Heart left ventricle (tissue), 16 donors: ENCODE results near the gene AEBP2. TPM values are rescaled to one million over a fixed set of nuclear protein-coding genes. Genes with fewer than 3 reads are reported as not detected.

Experiments used
- ATAC-seq, 4 donors: fragments of 200-7000 bp; cut with Tn5 transposase; one replicate each; pipeline ENCODE4 v1.9.1; 2020 to 2022; ENCODE audit warnings: moderate library complexity in 4 of 4, mild to moderate bottlenecking in 3 of 4, moderate number of reproducible peaks in 1 of 4
- DNase-seq, 5 donors: peaks; one replicate each; pipeline ENCODE4 v3.0.0-alpha.2; 2020
- H3K27ac ChIP-seq, 12 donors: fragments of 200-600 bp; sonication (generic) in 4 of 12; one replicate each; pipeline versions ENCODE4 v1.5.0 to v1.8.0; 2016 to 2022; ENCODE audit warnings: mild to moderate bottlenecking in 2 of 12
- H3K27me3 ChIP-seq, 9 donors: fragments of 200-600 bp; sonication (generic) in 2 of 9; one replicate each; pipeline versions ENCODE4 v1.5.1 to v1.8.0; 2016 to 2022; ENCODE audit warnings: mild to moderate bottlenecking in 3 of 9
- H3K36me3 ChIP-seq, 9 donors: fragments of 200-600 bp; sonication (generic) in 2 of 9; one replicate each; pipeline versions ENCODE4 v1.5.0 to v1.8.0; 2018 to 2022; ENCODE audit warnings: mild to moderate bottlenecking in 2 of 9
- H3K4me1 ChIP-seq, 12 donors: fragments of 200-600 bp; sonication (generic) in 4 of 12; one replicate each; pipeline versions ENCODE4 v1.5.0 to v1.8.0; 2016 to 2022; ENCODE audit warnings: mild to moderate bottlenecking in 3 of 12
- H3K4me3 ChIP-seq, 12 donors: fragments of 200-600 bp; sonication (generic) in 4 of 12; one replicate each; pipeline versions ENCODE4 v1.5.0 to v1.8.0; 2017 to 2022; ENCODE audit warnings: mild to moderate bottlenecking in 9 of 12, moderate library complexity in 4 of 12
- H3K9me3 ChIP-seq, 12 donors: fragments of 200-600 bp; sonication (generic) in 4 of 12; one replicate each; pipeline versions ENCODE4 v1.5.0 to v1.8.0; 2016 to 2022; ENCODE audit warnings: mild to moderate bottlenecking in 1 of 12
- CTCF ChIP-seq, 12 donors: fragments of 200-600 bp; sonication (generic) in 4 of 12; IDR thresholded peaks; one replicate each; pipeline versions ENCODE4 v1.5.0 to v1.8.0; 2018 to 2022; ENCODE audit warnings: antibody characterized with exemption in 12 of 12, mild to moderate bottlenecking in 5 of 12
- POLR2A ChIP-seq, 2 donors: fragments of 450-650 bp; IDR thresholded peaks; one replicate each; pipeline ENCODE4 v1.6.1; 2017; ENCODE audit warnings: antibody characterized with exemption in 2 of 2, mild to moderate bottlenecking in 2 of 2, moderate library complexity in 2 of 2
- WGBS, 4 donors: extraction: QIAGEN DNeasy Blood & Tissue Kit in 2 of 4; methylation state at CpG; one replicate each; pipeline versions ENCODE4 v1.1.5 to v1.1.7; 2013 to 2018; 5-methylcytosine and 5-hydroxymethylcytosine counted together
- intact Hi-C, 10 donors: fragments of 100-400 bp; cut with DNase I; formaldehyde crosslinking; loops; one replicate each; pipeline versions ENCODE4 v1.11.1 to v1.14.2; 2022
- polyA plus RNA-seq, 2 donors: library from polyadenylated mRNA; stranded (reverse); fragments of 200-250 nt; gene quantifications; one replicate each; pipeline ENCODE4 v1.2.3, GENCODE V29; 2013
- total RNA-seq, 9 donors: library from RNA; depleted of rRNA in 2 of 9; stranded (reverse); fragments of >200 nt in 2 of 9; fragmentation: NEBNext Ultra II Directional in 3 of 9; extraction: Animal tissue kit (Norgen Biotek cat#: 25700) in 3 of 9; gene quantifications; one replicate each; pipeline versions ENCODE4 v1.1.0 to v1.2.4, GENCODE V29; 2016 to 2023
- donor health status: ischemic (EF 13 %, LVEDD 7.1; RV severe dilation, severe dysfunction).
- donor health status: healthy with polysubstance abuse.
- donor health status: DM: no; HTN: yes; CAD: no.
- donor health status: DM: no; HTN: no; CAD: no.
- donor health status: ischemic (EF 25% LVEDD 6.9; RV normal size, moderate dysfunction).
- donor health status: ischemic (EF 25% LVEDD 5.7; RV mildly dilated, moderate dysfunction).
- donor health status: healthy.
- donor health status: DM: yes; HTN: yes; CAD: no.
- donor health status: ischemic (EF 35%, LVEDD 5.7; RV mildly dilated, moderate dysfunction).
- donor health status: nonischemic (EF 11% LVEDD 7.7; RV severe dilation, severe dysfunction).
- donor health status: DM: yes; HTN: yes; CAD: no.
- donor health status: PGD.
- donor health status: ischemic (EF 29% LVEDD 5.4; RV normal size, mild dysfunction).
- donor health status: nonischemic (EF 23%, LVEDD 6.1; RV moderate dilation, normal function).

Gene AEBP2
- total and polyA plus RNA-seq, 11 donors, result 7.6 to 36.5 (median 22.1) TPM

GRCh38 chr12:19432309-19433170 is 6.8 kb upstream of the AEBP2 start:
- Histone ChIP-seq H3K9me3 (no peaks in the 10 kb centered on the region), H3K27me3 (no peaks in the 10 kb centered on the region), H3K4me3 (no peak overlapping the region), H3K36me3 (no peaks in the 10 kb centered on the region), H3K27ac (no peak overlapping the region), H3K4me1 (no peaks in the 10 kb centered on the region)
- 95 to 97% (median 96%) methylated on average over 9 of the region's 9 CpGs for WGBS, 4 donors
- intact Hi-C loops, result no loop called here
- TF ChIP-seq CTCF (IDR thresholded peaks at IDR 0.05) (no peak), POLR2A (IDR thresholded peaks at IDR 0.05) (no peak)
- DNase-seq (no peak), ATAC-seq (no peak)

- Histone ChIP-seq H3K36me3 (no peaks in the 10 kb centered on the region), H3K4me3 (no peak overlapping the region), H3K9me3 (peaks cover 0 to 6% (median 0%) of the 10 kb centered on the region in 12 donors), H3K27ac (no peak overlapping the region), H3K27me3 (no peaks in the 10 kb centered on the region), H3K4me1 (no peaks in the 10 kb centered on the region)
- TF ChIP-seq CTCF (IDR thresholded peaks at IDR 0.05), result no peak
- no peak for TF ChIP-seq POLR2A (IDR thresholded peaks at IDR 0.05)
- intact Hi-C loops, result no loop called here
- DNase-seq, result no peak
- 70 to 79% (median 75%) methylated on average over 3 of the region's 3 CpGs for WGBS, 4 donors
- no peak for ATAC-seq
Measured at GRCh38 chr12:19434538-19434937, 4.8 kb upstream of the AEBP2 start.

- Histone ChIP-seq H3K36me3 (no peaks in the 10 kb centered on the region), H3K4me3 (no peak overlapping the region), H3K4me1 (peaks cover 0 to 3% (median 0%) of the 10 kb centered on the region in 12 donors), H3K27ac (no peak overlapping the region), H3K27me3 (no peaks in the 10 kb centered on the region), H3K9me3 (peaks cover 0 to 6% (median 0%) of the 10 kb centered on the region in 12 donors)
- DNase-seq, result no peak
- TF ChIP-seq POLR2A (IDR thresholded peaks at IDR 0.05) (no peak), CTCF (IDR thresholded peaks at IDR 0.05) (no peak)
- intact Hi-C loops, result no loop called here
- no peak for ATAC-seq
- WGBS, 4 donors, result 79 to 84% (median 83%) methylated on average over 10 of the region's 10 CpGs
Measured at GRCh38 chr12:19435831-19436497, 3.3 kb upstream of the AEBP2 start.

- intact Hi-C loops, result no loop called here
- no peak overlapping the region for H3K27ac ChIP-seq
- H3K36me3 ChIP-seq, result no peaks in the 10 kb centered on the region
- DNase-seq (no peak), ATAC-seq (no peak)
- peaks cover 0 to 12% (median 8%) of the 10 kb centered on the region in 12 donors for H3K4me1 ChIP-seq
- no peak overlapping the region for H3K4me3 ChIP-seq
- H3K9me3 ChIP-seq, result peaks cover 0 to 6% (median 0%) of the 10 kb centered on the region in 12 donors
- H3K27me3 ChIP-seq, result no peaks in the 10 kb centered on the region
- WGBS, 4 donors, result 43 to 92% (median 78%) methylated on average over 1 to 2 of the region's 2 CpGs
- TF ChIP-seq POLR2A (IDR thresholded peaks at IDR 0.05) (no peak), CTCF (IDR thresholded peaks at IDR 0.05) (no peak)
Measured at GRCh38 chr12:19436931-19437330, 2.4 kb upstream of the AEBP2 start.
